ENCODE results near the gene TJP1. TPM values are rescaled to one million over a fixed set of nuclear protein-coding genes. Genes with fewer than 3 reads are reported as not detected.

The TJP1 gene
- 63.3 and 68.9 TPM in 2 replicates for total RNA-seq

DNA sequence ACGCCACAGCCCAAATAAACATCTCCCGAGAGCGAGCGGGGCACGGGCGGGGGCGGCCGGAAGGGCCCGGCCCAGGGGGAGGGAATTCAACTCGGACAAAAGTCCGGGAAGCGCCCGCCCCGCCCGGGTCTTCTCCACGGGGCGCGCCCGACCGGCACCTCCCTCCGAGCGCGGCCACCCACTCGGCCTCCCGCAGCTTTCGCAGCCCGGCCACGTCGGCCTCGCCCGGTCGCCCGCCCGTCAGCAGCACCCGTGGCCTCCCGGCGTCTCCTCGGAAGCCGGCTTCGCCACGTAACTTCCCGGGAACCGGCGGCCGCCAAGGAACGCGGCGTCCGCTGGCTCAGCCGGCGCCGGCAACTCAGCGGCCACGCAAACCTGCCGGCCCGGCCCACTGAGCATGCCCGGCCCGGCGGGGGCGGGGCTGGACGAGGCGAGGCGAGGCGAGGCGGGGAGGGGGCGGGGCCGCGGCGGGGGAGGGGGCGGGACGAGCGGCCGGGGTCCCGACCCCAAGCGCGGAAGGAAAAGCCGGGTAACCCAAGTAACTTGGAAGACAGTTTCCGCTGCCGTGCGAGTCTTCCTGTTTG, at the start of gene TJP1:
TSS of gene TJP1 (minus strand) at position 369 of the 584 bp plus-strand sequence. CDS start 440 bp downstream, outside the sequence.

Data from mammary microvascular endothelial cell (primary cell).